ENCODE data around the gene SERINC1. TPM values are rescaled to one million over a fixed set of nuclear protein-coding genes. Genes with fewer than 3 reads are reported as not detected.

The SERINC1 gene
- total and polyA plus RNA-seq, 7 experiments from 2014 or later, result 63.7 to 141 (median 130) TPM

GRCh38 chr6:122454673-122455072 is 16.9 kb downstream of the SERINC1 start:
- Histone ChIP-seq H3K9me3 (ENCODE audit: control insufficient read depth in 2 of 3, low read length in 3 of 3) (no peaks in the 10 kb centered on the region), H3K4me3 (ENCODE audit: low read length) (no peak overlapping the region), H3K4me1 (ENCODE audit: control insufficient read depth in 2 of 2, insufficient read depth in 2 of 2, low read length in 2 of 2) (peaks cover 17 to 20% of the 10 kb centered on the region in 2 donors), H3K27me3 (ENCODE audit: control insufficient read depth in 2 of 2, insufficient read depth in 2 of 2, low read length in 2 of 2) (no peaks in the 10 kb centered on the region), H3K36me3 (ENCODE audit: control insufficient read depth in 2 of 3, insufficient read depth in 3 of 3, low read length in 3 of 3) (peaks cover 22 to 73% (median 33%) of the 10 kb centered on the region in 3 experiments), H3K27ac (ENCODE audit: low read depth, low read length) (no peak overlapping the region)
- intact Hi-C loops (cut with micrococcal nuclease), result loop anchor here in 1 of 2 donors (2.0 kb wide), 1 partner anchor 24 kb away; no protein-coding TSS in a partner anchor
- peak overlapping the region in 4 of 9 donors; percentile 55 to 76 (median 69) for H3K27ac Mint-ChIP-seq
- peaks cover 21 to 85% (median 62%) of the 10 kb centered on the region in 7 donors for H3K4me1 Mint-ChIP-seq
- peaks cover 22 to 57% (median 40%) of the 10 kb centered on the region in 5 donors for H3K36me3 Mint-ChIP-seq
- no peaks in the 10 kb centered on the region for H3K9me3 Mint-ChIP-seq
- H3K4me3 Mint-ChIP-seq, result no peak overlapping the region
- POLR2A ChIA-PET, result interaction anchor here (0.7 kb wide), 1 partner anchor 17 kb away, joined by 3 read pairs; the partner anchor contains the start of gene SERINC1
- ATAC-seq (no peak), DNase-seq (no peak)
- no peaks in the 10 kb centered on the region for H3K27me3 Mint-ChIP-seq
- CTCF ChIA-PET, result interaction anchor here (1.5 kb wide), 1 partner anchor 10 kb away, joined by 5 read pairs; no protein-coding TSS in a partner anchor

GRCh38 chr6:122452509-122452908 is 19.1 kb downstream of the SERINC1 start:
- peaks cover 3 to 71% (median 53%) of the 10 kb centered on the region in 7 donors for H3K4me1 Mint-ChIP-seq
- Histone ChIP-seq H3K9me3 (ENCODE audit: control insufficient read depth in 2 of 3, low read length in 3 of 3) (no peaks in the 10 kb centered on the region), H3K27ac (ENCODE audit: low read depth, low read length) (no peak overlapping the region), H3K4me1 (ENCODE audit: control insufficient read depth in 2 of 2, insufficient read depth in 2 of 2, low read length in 2 of 2) (peaks cover 5 to 6% of the 10 kb centered on the region in 2 donors), H3K27me3 (ENCODE audit: control insufficient read depth in 2 of 2, insufficient read depth in 2 of 2, low read length in 2 of 2) (no peaks in the 10 kb centered on the region), H3K36me3 (ENCODE audit: control insufficient read depth in 2 of 3, insufficient read depth in 3 of 3, low read length in 3 of 3) (peaks cover 15 to 77% (median 34%) of the 10 kb centered on the region in 3 experiments), H3K4me3 (ENCODE audit: low read length) (no peak overlapping the region)
- H3K27ac Mint-ChIP-seq, result peak overlapping the region in 1 of 9 donors; percentile 6
- ATAC-seq, result no peak
- no peak overlapping the region for H3K4me3 Mint-ChIP-seq
- peaks cover 18 to 53% (median 39%) of the 10 kb centered on the region in 5 donors for H3K36me3 Mint-ChIP-seq
- H3K27me3 Mint-ChIP-seq, result no peaks in the 10 kb centered on the region
- H3K9me3 Mint-ChIP-seq, result no peaks in the 10 kb centered on the region
- POLR2A ChIA-PET, result interaction anchor here (1.7 kb wide), 1 partner anchor 19 kb away, joined by 9 read pairs; the partner anchor contains the start of gene SERINC1
- CTCF ChIA-PET, result no interaction called here
- intact Hi-C loops (cut with micrococcal nuclease), result no loop called here
- no peak for DNase-seq

GRCh38 chr6:122449069-122449468 is 22.5 kb downstream of the SERINC1 start:
- Mint-ChIP-seq H3K27me3 (no peaks in the 10 kb centered on the region), H3K9me3 (no peaks in the 10 kb centered on the region), H3K36me3 (peaks cover 13 to 51% (median 46%) of the 10 kb centered on the region in 5 donors), H3K27ac (peak overlapping the region in 8 of 9 donors; percentile 4 to 78 (median 48)), H3K4me3 (no peak overlapping the region), H3K4me1 (peaks cover 0 to 57% (median 36%) of the 10 kb centered on the region in 7 donors)
- intact Hi-C loops (cut with micrococcal nuclease), result no loop called here
- CTCF ChIA-PET, result no interaction called here
- peaks cover 12 to 82% (median 42%) of the 10 kb centered on the region in 3 experiments for H3K36me3 ChIP-seq (ENCODE audit: control insufficient read depth in 2 of 3, insufficient read depth in 3 of 3, low read length in 3 of 3)
- H3K4me1 ChIP-seq (ENCODE audit: control insufficient read depth in 2 of 2, insufficient read depth in 2 of 2, low read length in 2 of 2), result no peaks in the 10 kb centered on the region
- no peaks in the 10 kb centered on the region for H3K27me3 ChIP-seq (ENCODE audit: control insufficient read depth in 2 of 2, insufficient read depth in 2 of 2, low read length in 2 of 2)
- H3K27ac ChIP-seq (ENCODE audit: low read depth, low read length), result no peak overlapping the region
- ATAC-seq (no peak), DNase-seq (no peak)
- H3K9me3 ChIP-seq (ENCODE audit: control insufficient read depth in 2 of 3, low read length in 3 of 3), result no peaks in the 10 kb centered on the region
- no peak overlapping the region for H3K4me3 ChIP-seq (ENCODE audit: low read length)
- POLR2A ChIA-PET, result interaction anchor here (1.0 to 1.6 kb wide), 3 partner anchors 10 to 36 kb away, joined by 3 to 5 read pairs (median 4); partner anchors contain the start of gene SERINC1

GRCh38 chr6:122445274-122445673 is 26.3 kb downstream of the SERINC1 start:
- Histone ChIP-seq H3K36me3 (ENCODE audit: control insufficient read depth in 2 of 3, insufficient read depth in 3 of 3, low read length in 3 of 3) (peaks cover 8 to 62% (median 26%) of the 10 kb centered on the region in 3 experiments), H3K27ac (ENCODE audit: low read depth, low read length) (no peak overlapping the region), H3K4me3 (ENCODE audit: low read length) (no peak overlapping the region), H3K27me3 (ENCODE audit: control insufficient read depth in 2 of 2, insufficient read depth in 2 of 2, low read length in 2 of 2) (no peaks in the 10 kb centered on the region), H3K9me3 (ENCODE audit: control insufficient read depth in 2 of 3, low read length in 3 of 3) (no peaks in the 10 kb centered on the region), H3K4me1 (ENCODE audit: control insufficient read depth in 2 of 2, insufficient read depth in 2 of 2, low read length in 2 of 2) (no peaks in the 10 kb centered on the region)
- ChIA-PET CTCF (no interaction called here), POLR2A (no interaction called here)
- intact Hi-C loops (cut with micrococcal nuclease), result no loop called here
- DNase-seq (no peak), ATAC-seq (no peak)
- Mint-ChIP-seq H3K27ac (peak overlapping the region in 3 of 9 donors; percentile 14 to 64 (median 45)), H3K9me3 (peaks cover 0 to 18% (median 3%) of the 10 kb centered on the region in 11 donors), H3K4me3 (no peak overlapping the region), H3K4me1 (peaks cover 0 to 32% (median 25%) of the 10 kb centered on the region in 7 donors), H3K27me3 (no peaks in the 10 kb centered on the region), H3K36me3 (peaks cover 9 to 60% (median 45%) of the 10 kb centered on the region in 5 donors)

- Mint-ChIP-seq H3K9me3 (peaks cover 0 to 51% (median 19%) of the 10 kb centered on the region in 11 donors), H3K36me3 (peaks cover 26 to 81% (median 71%) of the 10 kb centered on the region in 5 donors), H3K27ac (peak overlapping the region in 4 of 9 donors; percentile 24 to 84 (median 29)), H3K27me3 (no peaks in the 10 kb centered on the region), H3K4me1 (peaks cover 0 to 8% (median 3%) of the 10 kb centered on the region in 7 donors), H3K4me3 (no peak overlapping the region)
- intact Hi-C loops (cut with micrococcal nuclease), result loop anchor here in 1 of 2 donors (5.0 kb wide), 1 partner anchor 42 kb away; the partner anchor contains the start of gene HSF2
- H3K36me3 ChIP-seq (ENCODE audit: control insufficient read depth in 2 of 3, insufficient read depth in 3 of 3, low read length in 3 of 3), result peaks cover 3 to 60% (median 8%) of the 10 kb centered on the region in 3 experiments
- H3K27ac ChIP-seq (ENCODE audit: low read depth, low read length), result no peak overlapping the region
- CTCF ChIA-PET, result no interaction called here
- no peaks in the 10 kb centered on the region for H3K27me3 ChIP-seq (ENCODE audit: control insufficient read depth in 2 of 2, insufficient read depth in 2 of 2, low read length in 2 of 2)
- ATAC-seq, result peak; percentile 22
- no peak overlapping the region for H3K4me3 ChIP-seq (ENCODE audit: low read length)
- DNase-seq, result no peak
- POLR2A ChIA-PET, result interaction anchor here (1.0 kb wide), 1 partner anchor 40 kb away, joined by 5 read pairs; the partner anchor contains the start of gene HSF2
- H3K9me3 ChIP-seq (ENCODE audit: control insufficient read depth in 2 of 3, low read length in 3 of 3), result peaks cover 0 to 11% (median 5%) of the 10 kb centered on the region in 3 experiments
- no peaks in the 10 kb centered on the region for H3K4me1 ChIP-seq (ENCODE audit: control insufficient read depth in 2 of 2, insufficient read depth in 2 of 2, low read length in 2 of 2)
These were observed 32.6 kb downstream of the SERINC1 start for GRCh38 chr6:122438975-122439374.

GRCh38 chr6:122432816-122433215 is 38.8 kb downstream of the SERINC1 start:
- no peaks in the 10 kb centered on the region for H3K4me1 ChIP-seq (ENCODE audit: control insufficient read depth in 2 of 2, insufficient read depth in 2 of 2, low read length in 2 of 2)
- H3K27ac ChIP-seq (ENCODE audit: low read depth, low read length), result no peak overlapping the region
- ChIA-PET CTCF (interaction anchor here (0.6 to 1.3 kb wide), 2 partner anchors 18 to 24 kb away, joined by 3 read pairs; no protein-coding TSS in a partner anchor), POLR2A (interaction anchor here (1.0 to 1.1 kb wide), 2 partner anchors 18 to 47 kb away, joined by 3 read pairs; no protein-coding TSS in a partner anchor)
- Mint-ChIP-seq H3K4me1 (peaks cover 0 to 20% (median 4%) of the 10 kb centered on the region in 7 donors), H3K27me3 (no peaks in the 10 kb centered on the region), H3K36me3 (peaks cover under 1 to 78% (median 42%) of the 10 kb centered on the region in 5 donors), H3K9me3 (peaks cover 0 to 9% (median 0%) of the 10 kb centered on the region in 11 donors), H3K27ac (peak overlapping the region in 6 of 9 donors; percentile 14 to 76 (median 62)), H3K4me3 (no peak overlapping the region)
- H3K9me3 ChIP-seq (ENCODE audit: control insufficient read depth in 2 of 3, low read length in 3 of 3), result no peaks in the 10 kb centered on the region
- no peak for ATAC-seq
- H3K4me3 ChIP-seq (ENCODE audit: low read length), result no peak overlapping the region
- intact Hi-C loops (cut with micrococcal nuclease), result no loop called here
- H3K36me3 ChIP-seq (ENCODE audit: control insufficient read depth in 2 of 3, insufficient read depth in 3 of 3, low read length in 3 of 3), result peaks cover 7 to 43% (median 16%) of the 10 kb centered on the region in 3 experiments
- DNase-seq, result no peak
- H3K27me3 ChIP-seq (ENCODE audit: control insufficient read depth in 2 of 2, insufficient read depth in 2 of 2, low read length in 2 of 2), result no peaks in the 10 kb centered on the region

Measured in naive thymus-derived CD4-positive, alpha-beta T cell (primary cell).